AG04450 (cell line): ENCODE results near the gene SGK1. TPM values are rescaled to one million over a fixed set of nuclear protein-coding genes. Genes with fewer than 3 reads are reported as not detected.
A peak's percentile ranks its signal among the peaks of the same experiment; 100 is the strongest.

ENCODE experiments used
- CTCF ChIA-PET: fragments of 300-600, 350-600 bp; formaldehyde crosslinking; extraction: SDS; loops from one replicate; lab custom pipeline; 2022; ENCODE audit warnings: antibody characterized with exemption, inconsistent platforms; lab: Charles Lee
- POLR2A ChIA-PET: fragments of 350-600 bp; formaldehyde crosslinking; extraction: SDS; loops from one replicate; lab custom pipeline; 2021; ENCODE audit warnings: antibody characterized with exemption, inconsistent platforms; lab: Yijun Ruan, JAX
- DNase-seq: peaks from one replicate; pipeline ENCODE4 v3.0.0-alpha.2; 2011; ENCODE audit warnings: low read depth, low spot score
- H3K27ac ChIP-seq: one replicate; pipeline ENCODE4 v1.5.1; 2012; ENCODE audit warnings: low read depth, low read length, control low read depth
- H3K27me3 ChIP-seq: one replicate; pipeline ENCODE4 v1.6.0; 2012; ENCODE audit warnings: low read length; ENCODE audit not compliant: control insufficient read depth, insufficient read depth
- H3K4me3 ChIP-seq: 2 replicates; pipeline ENCODE4 v1.5.1; 2011; ENCODE audit warnings: mild to moderate bottlenecking, low read depth, low read length, control low read depth
- H3K9me3 ChIP-seq: 2 replicates; pipeline ENCODE4 v1.5.1; 2012; ENCODE audit warnings: low read length; ENCODE audit not compliant: control insufficient read depth, insufficient read depth
- CTCF ChIP-seq: IDR thresholded peaks from 2 replicates; pipeline ENCODE4 v1.5.1; 2011; ENCODE audit warnings: low read depth, low read length, control low read depth, inconsistent platforms
- polyA plus RNA-seq: library from polyadenylated mRNA; depleted of rRNA; stranded (reverse); fragments of >200 nt; gene quantifications from 2 replicates; pipeline ENCODE4 v1.2.3, GENCODE V29; 2011

Gene SGK1
- polyA plus RNA-seq, 1 experiment = 120 TPM

- no peak for TF ChIP-seq CTCF
- Histone ChIP-seq H3K9me3 (no peaks in the 10 kb centered on the region), H3K4me3 (no peak overlapping the region), H3K27me3 (no peaks in the 10 kb centered on the region), H3K27ac (peak overlapping the region; percentile 52)
- POLR2A ChIA-PET = interaction anchor here (0.6 to 1.5 kb wide), 5 partner anchors 23 to 74 kb away, joined by 3 to 4 read pairs (median 3); no protein-coding TSS in a partner anchor
- DNase-seq = peak; percentile 65
- CTCF ChIA-PET = interaction anchor here (1.6 kb wide), 1 partner anchor 535 kb away, joined by 4 read pairs; no protein-coding TSS in a partner anchor
These were observed 30.2 kb upstream of the SGK1 start for GRCh38 chr6:134347885-134348805.

DNA sequence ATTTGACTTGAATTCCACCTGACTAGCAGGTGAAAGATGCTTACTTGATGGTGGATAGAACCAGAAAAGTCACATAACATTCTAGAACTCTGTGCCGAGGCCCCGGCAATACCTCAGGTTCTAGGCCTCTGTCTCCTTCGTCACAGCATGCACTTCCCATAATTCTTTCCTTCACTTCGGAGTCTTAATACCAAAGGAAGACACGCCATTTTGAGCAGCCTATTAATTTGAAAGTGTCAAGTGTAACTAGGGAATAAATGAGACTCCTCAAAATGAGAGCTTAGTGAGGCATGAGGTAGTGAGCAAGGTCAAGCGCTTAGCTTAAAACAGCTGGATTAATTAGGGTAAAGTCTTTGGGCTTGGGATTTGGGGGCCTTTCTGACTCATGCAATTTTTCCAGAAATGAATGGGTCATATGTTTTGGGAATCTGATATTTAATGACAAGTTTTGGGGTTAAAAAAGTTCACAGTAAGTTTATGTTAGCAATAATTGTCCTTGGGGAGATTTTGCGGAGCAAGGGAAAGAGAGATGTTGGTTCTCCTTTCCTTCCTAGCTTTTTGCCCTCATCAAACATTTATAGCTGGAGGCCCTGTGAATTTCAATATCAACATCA lies 29.1 kb upstream of the SGK1 start:
- no peak for DNase-seq
- Histone ChIP-seq H3K27me3 (no peaks in the 10 kb centered on the region), H3K27ac (no peak overlapping the region), H3K9me3 (no peaks in the 10 kb centered on the region), H3K4me3 (no peak overlapping the region)
- POLR2A ChIA-PET = interaction anchor here (1.5 kb wide), 1 partner anchor 51 kb away, joined by 3 read pairs; no protein-coding TSS in a partner anchor
- no peak for TF ChIP-seq CTCF
- CTCF ChIA-PET = interaction anchor here (1.6 kb wide), 1 partner anchor 536 kb away, joined by 4 read pairs; no protein-coding TSS in a partner anchor

DNA sequence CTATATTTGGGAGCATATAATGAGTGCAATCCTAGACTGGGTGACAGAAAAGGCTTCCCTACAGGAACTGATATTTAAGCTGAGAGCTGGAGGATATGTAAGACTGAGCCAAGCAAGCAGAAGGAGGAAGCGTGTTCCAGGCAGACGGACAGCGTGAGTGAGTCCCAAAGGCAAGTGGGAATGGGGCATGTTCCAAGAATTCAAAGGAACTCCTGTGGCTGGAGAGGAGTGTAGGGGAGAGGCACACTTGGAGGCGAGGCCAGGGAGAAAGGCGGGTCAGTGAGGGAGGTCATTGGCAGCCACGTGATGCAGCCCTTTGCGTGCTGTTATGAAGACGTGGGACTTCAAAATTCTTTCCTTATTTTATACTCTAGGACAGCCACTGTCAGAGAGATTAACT lies 27.9 kb upstream of the SGK1 start:
- no peak for DNase-seq
- Histone ChIP-seq H3K9me3 (no peaks in the 10 kb centered on the region), H3K27ac (no peak overlapping the region), H3K27me3 (no peaks in the 10 kb centered on the region), H3K4me3 (no peak overlapping the region)
- ChIA-PET CTCF (no interaction called here), POLR2A (no interaction called here)
- no peak for TF ChIP-seq CTCF

DNA sequence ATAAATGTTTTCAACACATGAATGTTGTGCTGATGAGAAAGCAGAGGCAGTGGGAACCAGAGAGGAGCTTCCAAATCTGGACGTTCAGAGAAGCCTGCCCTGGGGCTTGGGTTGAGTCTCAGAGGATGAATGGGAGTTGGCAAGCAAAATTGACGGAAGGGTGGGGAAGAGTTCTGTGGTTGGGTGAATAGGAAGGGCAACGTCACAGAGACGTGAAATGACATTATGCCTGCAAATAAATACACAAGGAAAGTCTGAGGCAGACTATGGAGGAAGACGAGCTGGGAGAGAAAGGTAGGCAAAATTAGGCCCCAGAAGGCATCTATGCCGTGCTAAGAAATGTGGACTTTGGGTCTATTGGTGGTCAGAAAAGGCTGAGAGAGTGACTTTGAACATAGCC lies 25.2 kb upstream of the SGK1 start:
- Histone ChIP-seq H3K4me3 (no peak overlapping the region), H3K27me3 (no peaks in the 10 kb centered on the region), H3K9me3 (no peaks in the 10 kb centered on the region), H3K27ac (no peak overlapping the region)
- ChIA-PET CTCF (no interaction called here), POLR2A (no interaction called here)
- DNase-seq = no peak
- no peak for TF ChIP-seq CTCF

DNA sequence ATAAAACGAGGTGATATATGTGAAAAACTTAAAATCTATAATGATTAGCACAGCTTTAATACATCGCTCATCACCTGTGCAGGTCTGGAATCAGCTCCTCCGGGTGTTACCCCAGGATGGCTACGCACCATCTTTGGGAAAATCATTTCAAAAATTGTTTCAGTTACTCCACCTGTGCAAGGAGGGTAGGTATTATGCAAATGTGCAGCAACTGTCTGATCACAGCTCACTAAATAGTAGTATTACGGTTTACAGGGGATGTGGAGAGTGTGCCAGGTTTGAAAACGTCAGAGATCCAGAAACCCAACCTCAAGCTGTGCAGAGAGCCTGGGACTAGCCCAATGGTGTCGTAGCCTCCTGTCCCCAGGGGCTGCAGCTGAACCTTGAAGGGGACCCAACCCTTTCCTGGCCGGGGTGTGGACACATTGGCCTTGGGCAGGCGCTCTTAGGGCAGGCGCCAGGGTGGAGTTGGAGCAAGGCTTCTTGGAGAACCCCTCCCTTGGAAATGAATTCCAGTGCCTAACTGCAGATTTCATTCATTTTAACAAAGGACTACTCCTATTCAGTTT lies 24.2 kb upstream of the SGK1 start:
- no peak for DNase-seq
- POLR2A ChIA-PET = no interaction called here
- CTCF ChIA-PET = no interaction called here

More for the DNA sequence above, 24.2 kb upstream of the SGK1 start:
- Histone ChIP-seq H3K27me3 (no peaks in the 10 kb centered on the region), H3K4me3 (no peak overlapping the region), H3K27ac (no peak overlapping the region), H3K9me3 (no peaks in the 10 kb centered on the region)
- TF ChIP-seq CTCF = no peak
